SU-DHL-6 (cell line): ENCODE results near the gene SELPLG.

Experiments used
- H2AFZ ChIP-seq: fragments of 200-600 bp; sonication (generic); 2 replicates; pipeline ENCODE4 v1.6.1; 2014; ENCODE audit warnings: low read depth, mild to moderate bottlenecking, moderate library complexity, mixed read lengths, antibody characterized with exemption, low read length; ENCODE audit not compliant: severe bottlenecking
- H3F3A ChIP-seq: fragments of 200-600 bp; shearing (Covaris generic); 2 replicates; pipeline ENCODE4 v1.6.0; 2016; ENCODE audit warnings: antibody characterized with exemption, mild to moderate bottlenecking; ENCODE audit not compliant: insufficient read depth
- H3K27ac ChIP-seq: fragments of 200-600 bp; sonication (generic); 2 replicates; pipeline ENCODE4 v1.5.1; 2016; ENCODE audit warnings: low read depth, mild to moderate bottlenecking, low read length, moderate library complexity, mixed read lengths
- H3K27me3 ChIP-seq: fragments of 200-600 bp; sonication (generic), shearing (Covaris generic); 2 replicates; pipeline ENCODE4 v1.6.0; 2014; ENCODE audit warnings: mild to moderate bottlenecking, low read length
- H3K36me3 ChIP-seq: fragments of 200-600 bp; sonication (generic); 2 replicates; pipeline ENCODE4 v1.6.1; 2014; ENCODE audit warnings: mild to moderate bottlenecking, low read length, mixed read lengths
- H3K4me2 ChIP-seq: fragments of 300-600, 200-600 bp; shearing (Covaris generic), sonication (generic); 2 replicates; pipeline ENCODE4 v1.6.0; 2014; ENCODE audit warnings: low read length, low read depth, mild to moderate bottlenecking; ENCODE audit not compliant: poor library complexity, severe bottlenecking
- H3K4me3 ChIP-seq: fragments of 200-600 bp; sonication (generic); 2 replicates; pipeline ENCODE4 v1.5.1; 2014; ENCODE audit warnings: antibody characterized with exemption, low read length, mild to moderate bottlenecking, mixed read lengths; ENCODE audit not compliant: insufficient read depth, poor library complexity, severe bottlenecking
- H3K79me2 ChIP-seq: fragments of 200-600 bp; sonication (generic); 2 replicates; pipeline ENCODE4 v1.6.1; 2014; ENCODE audit warnings: mild to moderate bottlenecking, low read length, moderate library complexity; ENCODE audit not compliant: insufficient read depth
- H3K9ac ChIP-seq: fragments of 200-600 bp; sonication (generic); 2 replicates; pipeline ENCODE4 v1.7.0; 2014; ENCODE audit warnings: mild to moderate bottlenecking, low read length
- H3K9me2 ChIP-seq: fragments of 200-600 bp; sonication (generic); replicated peaks from 2 replicates; pipeline ENCODE4 v1.6.1; 2014; ENCODE audit warnings: low read length; ENCODE audit not compliant: insufficient read depth
- H3K9me3 ChIP-seq: fragments of 200-600 bp; sonication (generic); 2 replicates; pipeline ENCODE4 v1.6.1; 2014; ENCODE audit warnings: low read length, mixed read lengths; ENCODE audit not compliant: insufficient read depth
- H4K20me1 ChIP-seq: fragments of 200-600 bp; sonication (generic); 2 replicates; pipeline ENCODE4 v1.6.1; 2014; ENCODE audit warnings: low read depth, mild to moderate bottlenecking, antibody characterized with exemption, low read length, moderate library complexity, mixed read lengths
- CTCF ChIP-seq: fragments of 200-600 bp; sonication (generic); IDR thresholded peaks from one replicate; pipeline ENCODE4 v1.5.1; 2017; ENCODE audit warnings: antibody characterized with exemption, mild to moderate bottlenecking, low read length, moderate library complexity; ENCODE audit not compliant: insufficient read depth, poor library complexity, severe bottlenecking
- EZH2phosphoT487 ChIP-seq: fragments of 200-600 bp; sonication (generic), shearing (Covaris generic); conservative IDR thresholded peaks from 2 replicates; pipeline ENCODE4 v1.6.1; 2018; ENCODE audit warnings: mild to moderate bottlenecking, antibody characterized with exemption, low read length, moderate library complexity, mixed read lengths

Gene SELPLG

GRCh38 chr12:108633534-108634248, at the start of gene SELPLG:
SELPLG (minus strand) TSS chr12:108633894; CDS start chr12:108624307, 9,587 bp downstream.
- Histone ChIP-seq H4K20me1 (no peaks in the 10 kb centered on the region), H3K36me3 (no peaks in the 10 kb centered on the region), H3K4me3 (peak within 1 kb of the TSS; percentile 26), H3K79me2 (no peaks in the 10 kb centered on the region), H3K27ac (peak within 1 kb of the TSS; percentile 96), H3K9ac (peak within 1 kb of the TSS; percentile 24; the same call in 1 of the 2 replicates), H3K4me2 (peak within 1 kb of the TSS; percentile 64), H3F3A (peaks cover 42% of the 10 kb centered on the region), H3K9me2 (no peaks in the 10 kb centered on the region), H3K27me3 (no peaks in the 10 kb centered on the region; the same call in 1 of the 2 replicates), H2AFZ (no peak within 1 kb of the TSS), H3K9me3 (no peaks in the 10 kb centered on the region)
- TF ChIP-seq EZH2phosphoT487: no peak
- peak; percentile 17 for TF ChIP-seq CTCF

DNA sequence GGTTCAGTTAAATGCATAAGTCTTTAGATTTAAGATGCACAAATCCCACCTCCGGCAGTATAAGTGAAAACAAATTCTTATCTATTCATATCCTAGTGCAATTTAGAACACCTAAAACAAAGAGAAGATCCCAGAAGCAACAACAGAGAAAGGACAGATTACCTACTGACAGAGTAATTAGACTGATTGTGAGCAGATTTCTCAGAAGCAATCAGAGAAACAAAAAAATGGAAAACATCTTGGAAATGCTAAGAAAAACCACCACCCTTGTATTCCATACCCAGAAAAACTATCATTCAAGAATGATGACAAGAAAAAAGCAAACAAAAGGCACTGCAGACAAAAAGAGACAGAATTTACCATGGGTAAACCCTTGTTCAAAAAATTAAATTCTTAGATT, 47.6 kb upstream of the SELPLG start:
- Histone ChIP-seq H2AFZ (no peak overlapping the region), H3K27ac (no peak overlapping the region), H3K9me2 (no peaks in the 10 kb centered on the region), H3K4me2 (no peak overlapping the region), H3K79me2 (no peaks in the 10 kb centered on the region), H4K20me1 (no peaks in the 10 kb centered on the region), H3K9ac (no peak overlapping the region), H3K36me3 (no peaks in the 10 kb centered on the region), H3K27me3 (no peaks in the 10 kb centered on the region), H3K9me3 (no peaks in the 10 kb centered on the region), H3K4me3 (no peak overlapping the region), H3F3A (no peaks in the 10 kb centered on the region)
- no peak for TF ChIP-seq EZH2phosphoT487
- no peak for TF ChIP-seq CTCF

GRCh38 chr12:108679106-108679681, 45.5 kb upstream of the SELPLG start:
- no peaks in the 10 kb centered on the region for H4K20me1 ChIP-seq
- no peak overlapping the region for H3K9ac ChIP-seq
- no peaks in the 10 kb centered on the region for H3K79me2 ChIP-seq
- H3K4me2 ChIP-seq: no peak overlapping the region
- H3F3A ChIP-seq: no peaks in the 10 kb centered on the region
- no peak overlapping the region for H3K27ac ChIP-seq
- no peaks in the 10 kb centered on the region for H3K27me3 ChIP-seq
- no peaks in the 10 kb centered on the region for H3K36me3 ChIP-seq
- no peak for TF ChIP-seq CTCF
- TF ChIP-seq EZH2phosphoT487: no peak
- no peaks in the 10 kb centered on the region for H3K9me3 ChIP-seq
- H3K4me3 ChIP-seq: no peak overlapping the region
- H2AFZ ChIP-seq: no peak overlapping the region
- no peaks in the 10 kb centered on the region for H3K9me2 ChIP-seq
